Stimulated activated CD4-positive, alpha-beta T cell treated with anti-CD3 and anti-CD28 coated beads, Interleukin-2, amount 100 ng/mL, for 48 hours (primary cell): ENCODE measurements around the gene RGS17.
"Not testable (repeated sequence)": the region's sequence is repeated elsewhere in the genome, so short reads cannot be mapped to it uniquely, and the experiment has no call there.

Source experiments
- DNase-seq, 2 donors: peaks; one replicate each; pipeline ENCODE4 v3.0.0-alpha.2; 2020

The RGS17 gene

DNA sequence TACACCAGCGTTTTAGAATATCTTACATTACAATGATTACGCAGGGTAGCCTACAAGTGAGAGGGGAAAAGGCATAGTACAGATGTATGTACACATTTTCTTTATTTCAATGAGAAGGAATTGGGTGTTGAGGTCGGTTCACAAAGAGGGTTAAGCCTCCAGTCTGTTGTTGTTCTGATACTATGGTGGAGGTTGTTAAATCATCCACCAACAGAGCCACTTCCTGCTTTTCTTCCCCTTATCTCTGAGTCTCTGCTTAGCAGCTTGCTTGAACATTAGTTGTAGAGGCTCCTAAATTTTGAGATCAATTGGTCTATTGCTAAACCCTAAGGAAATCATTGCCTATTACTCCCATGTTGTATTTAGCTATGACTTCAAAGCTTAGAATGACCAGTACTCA is 7.3 kb downstream of the RGS17 start:
- no peak for DNase-seq

DNA sequence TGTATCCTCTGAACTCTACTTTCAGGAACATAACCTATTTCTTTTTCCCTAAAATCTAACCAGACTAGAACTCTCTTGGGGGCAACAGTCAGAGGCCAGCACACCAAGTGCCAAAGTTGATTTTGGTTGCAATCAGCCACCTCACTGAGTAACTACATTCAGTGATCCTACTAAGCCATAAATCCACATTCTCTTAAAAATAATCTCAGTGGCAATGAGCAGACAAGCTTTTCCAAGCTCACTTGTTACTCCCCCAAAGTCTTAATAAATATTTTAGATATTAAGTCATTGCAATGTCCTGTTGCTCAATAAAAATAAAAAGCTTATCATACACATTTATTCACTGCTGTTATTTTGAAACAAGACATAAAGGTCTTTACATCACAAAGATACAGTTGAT is 9.8 kb downstream of the RGS17 start:
- DNase-seq: no peak

DNA sequence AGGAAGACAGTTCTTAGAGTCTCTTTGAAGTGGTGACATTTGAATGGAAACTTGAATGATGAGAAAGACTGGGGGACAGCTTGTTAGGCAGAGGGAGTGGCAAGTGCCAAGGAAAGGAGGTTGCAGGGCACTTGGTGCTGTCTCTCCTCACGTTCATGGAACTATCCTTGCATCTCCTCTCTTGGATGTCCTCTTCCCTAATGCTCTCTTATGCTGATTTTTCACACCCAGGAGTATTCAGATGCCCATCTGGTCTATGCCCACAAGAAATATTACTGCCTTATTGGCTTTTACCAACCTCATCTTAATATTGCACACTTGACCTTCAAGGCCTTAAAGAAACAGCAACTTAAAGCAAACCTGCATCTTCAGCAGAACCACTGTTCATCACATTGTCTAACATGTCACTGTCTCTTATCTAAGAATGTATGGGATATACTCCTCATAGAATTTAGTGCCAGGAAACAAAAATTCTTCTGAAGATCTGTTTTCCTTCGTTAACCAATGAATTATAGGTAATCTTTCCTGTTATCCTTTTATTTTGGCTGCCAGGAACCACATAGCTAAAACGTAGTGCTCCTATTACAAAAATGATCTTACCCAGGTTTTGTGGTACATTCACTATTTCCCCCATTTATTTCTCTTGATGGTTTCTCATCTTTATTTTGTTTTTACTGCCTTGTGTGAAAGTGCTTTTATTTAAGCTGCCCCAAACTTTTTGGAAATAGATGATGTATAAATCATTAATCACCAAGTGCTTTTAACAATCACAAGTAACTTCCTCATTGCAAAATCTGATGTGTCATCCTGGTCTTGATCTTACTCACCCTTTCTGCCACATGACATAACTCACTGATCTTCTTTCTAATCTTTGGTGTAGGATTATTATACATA is 12.8 kb downstream of the RGS17 start:
- no peak for DNase-seq

DNA sequence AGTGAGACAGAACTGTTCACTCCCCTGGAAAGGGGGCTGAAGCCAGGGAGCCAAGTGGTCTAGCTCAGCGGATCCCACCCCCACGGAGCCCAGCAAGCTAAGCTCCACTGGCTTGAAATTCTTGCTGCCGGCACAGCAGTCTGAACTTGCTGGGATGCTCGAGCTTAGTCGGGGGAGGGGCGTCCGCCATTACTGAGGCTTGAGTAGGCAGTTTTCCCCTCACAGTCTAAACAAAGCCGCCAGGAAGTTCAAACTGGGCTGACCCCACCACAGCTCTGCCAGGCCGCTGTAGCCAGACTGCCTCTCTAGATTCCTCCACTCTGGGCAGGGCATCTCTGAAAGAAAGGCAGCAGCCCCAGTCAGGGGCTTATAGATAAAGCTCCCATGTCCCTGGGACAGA is 20.0 kb downstream of the RGS17 start:
- not testable (repeated sequence) for DNase-seq

DNA sequence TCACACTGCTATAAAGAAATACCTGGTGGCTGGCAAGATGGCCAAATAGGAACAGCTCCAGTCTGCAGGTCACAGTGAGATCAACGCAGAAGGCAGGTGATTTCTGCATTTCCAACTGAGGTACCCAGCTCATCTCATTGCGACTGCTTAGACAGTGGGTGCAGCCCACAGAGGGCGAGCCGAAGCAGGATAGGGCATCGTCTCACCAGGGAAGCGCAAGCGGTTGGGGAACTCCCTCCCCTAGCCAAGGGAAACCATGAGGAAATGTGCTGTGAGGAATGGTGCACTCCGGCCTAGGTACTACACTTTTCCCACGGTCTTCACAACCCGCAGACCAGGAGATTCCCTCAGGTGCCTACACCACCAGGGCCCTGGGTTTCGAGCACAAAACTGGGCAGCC is 20.5 kb downstream of the RGS17 start:
- not testable (repeated sequence) for DNase-seq

DNA sequence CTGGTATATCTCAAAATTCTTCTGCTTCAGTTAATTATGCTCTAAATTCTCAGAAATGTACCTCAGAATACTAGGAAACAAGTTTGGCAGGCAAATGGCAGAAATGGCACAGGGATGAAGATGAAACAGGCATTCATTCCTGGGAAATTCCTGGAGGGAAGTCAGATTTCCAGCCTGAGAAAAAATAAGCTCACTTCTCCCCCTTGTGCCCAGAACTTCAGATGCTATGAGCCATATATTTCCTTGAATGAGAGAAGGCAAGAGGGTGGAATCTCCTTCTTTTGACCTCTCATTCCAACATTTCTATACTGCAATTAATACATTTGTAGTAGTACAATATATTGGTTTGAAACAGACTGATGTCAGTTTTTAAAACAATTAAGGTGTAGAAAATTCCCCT is 22.8 kb downstream of the RGS17 start:
- no peak for DNase-seq

DNA sequence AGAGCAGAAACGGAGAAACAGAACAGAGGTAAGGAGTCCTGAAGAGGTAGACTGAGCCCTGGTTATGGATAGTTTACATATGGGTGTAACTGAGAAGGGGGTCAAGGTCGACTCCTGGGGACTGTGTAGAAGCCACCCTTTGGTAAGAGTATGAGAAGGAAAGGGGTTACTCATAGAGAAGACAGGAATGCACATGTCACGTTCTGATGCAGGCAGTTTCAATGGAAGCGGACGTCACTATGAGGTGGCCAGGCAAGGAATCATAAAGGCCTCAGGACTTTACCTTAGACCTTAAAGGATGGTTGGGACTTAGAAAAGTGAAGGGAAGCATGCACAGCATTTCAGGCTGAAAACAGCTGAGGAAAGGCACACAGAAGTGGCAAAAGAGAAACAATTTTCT is 25.1 kb downstream of the RGS17 start:
- DNase-seq: no peak

DNA sequence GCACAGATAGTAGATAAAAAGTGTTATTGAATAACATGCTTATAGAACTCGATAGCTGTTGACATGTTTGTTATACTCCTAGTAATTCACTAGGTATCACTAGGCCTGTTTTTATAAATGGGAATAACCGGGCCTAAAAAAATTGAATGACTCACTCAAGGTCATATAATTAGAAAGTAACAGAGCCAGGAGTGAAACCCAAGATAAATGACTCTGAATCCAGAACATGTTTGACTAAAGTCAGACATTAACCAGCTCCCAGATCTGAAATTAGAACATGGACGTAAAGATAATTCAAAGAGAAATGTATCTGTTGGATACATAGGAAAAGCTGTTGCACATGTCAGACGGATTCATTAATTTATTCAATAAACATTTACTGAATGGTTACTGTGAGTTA is 26.9 kb downstream of the RGS17 start:
- no peak for DNase-seq

DNA sequence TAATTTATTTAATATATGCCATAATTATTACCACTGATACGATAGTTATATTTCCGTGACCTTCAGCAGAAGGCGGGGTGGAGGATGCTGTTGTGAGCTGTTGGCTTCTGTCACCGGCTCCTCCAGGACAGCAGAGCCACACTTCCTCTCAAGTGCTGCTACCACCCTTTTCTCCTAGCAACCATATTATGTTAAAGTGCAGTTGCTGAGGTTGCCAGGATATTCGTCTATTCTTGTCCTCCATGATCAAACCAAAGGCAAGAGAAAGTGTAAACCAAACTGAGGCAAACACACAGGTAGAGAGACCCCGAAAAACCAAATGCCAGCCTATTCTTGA is 27.8 kb downstream of the RGS17 start:
- DNase-seq: no peak

DNA sequence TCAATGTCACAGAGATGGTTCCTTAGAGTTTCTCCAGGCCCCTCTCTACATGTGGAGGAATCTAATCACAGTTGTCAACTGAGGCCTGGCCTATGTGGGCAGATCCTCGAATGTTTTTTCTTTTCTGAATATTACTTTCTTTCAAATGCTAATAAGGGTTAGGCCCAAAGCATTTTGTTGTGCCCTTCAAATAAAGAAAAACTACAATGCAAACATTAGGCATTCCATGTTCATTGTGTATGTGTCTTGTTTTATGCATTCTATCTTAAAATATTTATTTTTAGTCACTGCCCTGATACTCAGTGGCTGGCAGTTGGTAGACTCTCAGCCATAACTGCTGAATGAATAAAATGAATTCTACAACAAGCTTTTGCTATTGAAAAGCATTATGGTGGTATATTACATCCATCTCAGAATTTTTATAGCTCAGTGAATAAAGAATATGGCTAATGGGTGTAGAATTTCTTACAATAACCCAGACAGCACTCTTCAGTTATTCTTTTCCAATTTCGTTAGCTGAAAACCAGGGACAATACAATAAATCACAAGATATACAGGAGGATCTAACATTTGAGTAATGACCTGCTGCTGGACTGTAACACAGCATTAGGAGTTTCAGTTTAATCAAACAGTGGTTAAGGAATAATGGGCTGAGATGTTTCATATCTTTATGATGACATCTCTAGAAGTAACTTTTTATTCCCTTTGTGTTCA is 28.3 kb downstream of the RGS17 start:
- DNase-seq: no peak

DNA sequence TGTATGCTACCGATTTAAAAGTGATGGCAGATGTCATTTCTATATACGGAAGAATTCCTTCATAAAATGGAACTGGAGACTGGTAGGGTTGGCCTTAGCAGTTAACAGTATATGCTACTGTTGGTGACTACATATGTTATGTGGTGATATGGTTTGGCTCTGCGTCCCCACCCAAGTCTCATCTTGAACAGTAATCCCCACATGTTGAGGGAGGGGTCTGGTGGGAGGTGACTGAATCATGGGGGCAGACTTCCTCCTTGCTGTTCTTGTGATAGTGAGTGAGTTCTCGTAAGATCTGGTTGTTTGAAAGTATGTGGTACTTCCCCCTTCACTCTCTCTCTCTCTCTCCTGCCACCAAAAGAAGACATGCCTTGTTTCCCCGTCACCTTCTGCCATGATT is 29.6 kb downstream of the RGS17 start:
- no peak for DNase-seq

DNA sequence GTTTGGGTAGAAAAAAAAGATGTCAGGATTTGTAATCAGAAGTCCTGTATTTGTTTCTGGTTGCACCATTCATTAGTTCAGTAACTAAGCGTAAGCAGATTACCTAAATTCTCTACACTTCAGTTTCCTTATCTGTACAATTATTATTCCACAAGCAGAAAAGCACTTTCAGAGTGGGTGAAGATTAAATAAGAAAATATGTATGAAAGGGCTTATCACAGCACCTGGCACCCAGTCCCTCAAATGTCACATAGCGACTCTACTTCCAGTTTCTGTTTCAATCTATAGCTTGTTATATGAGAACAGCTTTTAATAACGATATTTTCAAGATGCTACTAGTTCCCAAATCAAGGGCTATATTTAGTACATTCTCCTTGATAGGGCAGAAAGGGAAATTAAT is 31.4 kb downstream of the RGS17 start:
- no peak for DNase-seq

DNA sequence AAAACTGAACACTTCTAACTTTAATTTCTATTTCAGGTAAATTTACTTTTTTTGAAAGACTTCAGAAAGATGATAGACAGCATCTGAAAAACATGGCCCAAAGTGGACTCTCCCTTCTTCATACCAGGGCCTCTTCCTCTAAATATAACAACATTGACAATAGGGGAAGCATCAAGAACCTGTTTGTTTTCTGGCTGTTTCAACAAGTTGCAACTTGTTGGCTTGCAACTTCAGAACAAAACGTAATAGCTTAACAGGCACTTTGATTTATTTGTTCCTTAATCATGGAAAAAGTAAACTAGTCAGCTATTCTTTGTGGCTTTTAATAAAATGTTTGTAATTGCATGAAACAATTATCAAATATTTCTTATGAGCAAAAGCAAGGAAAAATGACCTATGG is 34.3 kb downstream of the RGS17 start:
- DNase-seq: no peak

DNA sequence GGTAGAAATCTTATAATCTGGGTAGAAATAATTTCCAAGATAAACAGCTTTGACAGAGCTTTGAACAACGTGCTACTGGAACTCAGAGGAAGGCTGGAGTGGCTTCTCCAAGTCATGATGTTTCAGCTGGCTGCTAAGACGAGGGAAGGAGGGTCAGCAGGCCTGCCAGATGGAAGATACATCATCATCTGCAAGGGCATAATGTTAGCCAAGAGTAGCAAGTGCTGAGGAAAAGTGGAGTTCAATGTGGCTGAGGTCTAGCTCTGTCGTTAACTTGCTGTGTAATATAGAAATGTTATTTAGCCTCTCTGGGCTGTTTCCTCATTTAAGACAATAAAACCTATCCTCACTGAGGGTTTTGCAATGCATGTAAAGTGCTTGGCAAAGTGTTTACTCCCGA is 35.1 kb downstream of the RGS17 start:
- no peak for DNase-seq

DNA sequence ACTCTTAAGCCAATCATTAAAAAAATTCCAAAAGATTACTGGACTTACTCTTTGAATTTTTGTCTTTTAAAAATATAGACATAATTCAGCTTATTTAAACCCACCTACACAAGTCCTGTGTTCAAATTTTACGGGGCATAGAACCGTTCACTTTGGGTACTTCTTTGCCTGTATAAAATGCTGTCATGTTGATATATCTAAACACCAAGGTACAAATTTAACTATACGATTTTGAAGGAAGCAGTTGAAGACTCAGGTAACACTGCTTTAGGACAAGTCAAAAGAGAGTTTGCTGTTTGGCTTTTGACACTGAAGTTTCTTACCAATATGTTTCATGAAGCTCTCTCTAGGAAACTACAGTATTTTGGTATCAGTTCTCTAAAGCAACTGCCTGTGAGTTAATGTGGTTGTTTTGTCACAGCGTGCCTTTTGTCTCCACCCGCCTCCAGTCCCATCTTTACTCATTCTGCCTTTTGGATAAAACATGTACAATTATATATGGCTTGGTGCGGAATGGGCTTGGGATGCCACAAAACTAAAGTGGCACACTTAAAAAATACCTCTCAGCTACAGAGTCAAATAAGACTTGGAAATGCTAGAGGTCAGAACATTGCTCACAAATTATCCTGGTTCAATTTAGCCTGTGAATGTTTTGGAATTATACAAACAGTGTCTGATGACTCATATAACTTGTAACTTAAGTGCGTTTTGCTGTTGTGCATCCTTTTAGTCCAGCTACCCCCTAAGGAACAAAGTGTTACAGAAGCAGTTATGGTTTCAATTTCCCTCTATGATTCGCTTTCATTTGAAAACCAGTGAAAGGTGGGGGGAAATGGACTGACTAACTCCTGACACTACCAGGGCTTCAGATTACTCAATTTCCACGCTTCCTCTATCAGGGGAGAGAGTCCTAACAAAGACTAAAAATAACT is 38.7 kb downstream of the RGS17 start:
- DNase-seq: no peak

DNA sequence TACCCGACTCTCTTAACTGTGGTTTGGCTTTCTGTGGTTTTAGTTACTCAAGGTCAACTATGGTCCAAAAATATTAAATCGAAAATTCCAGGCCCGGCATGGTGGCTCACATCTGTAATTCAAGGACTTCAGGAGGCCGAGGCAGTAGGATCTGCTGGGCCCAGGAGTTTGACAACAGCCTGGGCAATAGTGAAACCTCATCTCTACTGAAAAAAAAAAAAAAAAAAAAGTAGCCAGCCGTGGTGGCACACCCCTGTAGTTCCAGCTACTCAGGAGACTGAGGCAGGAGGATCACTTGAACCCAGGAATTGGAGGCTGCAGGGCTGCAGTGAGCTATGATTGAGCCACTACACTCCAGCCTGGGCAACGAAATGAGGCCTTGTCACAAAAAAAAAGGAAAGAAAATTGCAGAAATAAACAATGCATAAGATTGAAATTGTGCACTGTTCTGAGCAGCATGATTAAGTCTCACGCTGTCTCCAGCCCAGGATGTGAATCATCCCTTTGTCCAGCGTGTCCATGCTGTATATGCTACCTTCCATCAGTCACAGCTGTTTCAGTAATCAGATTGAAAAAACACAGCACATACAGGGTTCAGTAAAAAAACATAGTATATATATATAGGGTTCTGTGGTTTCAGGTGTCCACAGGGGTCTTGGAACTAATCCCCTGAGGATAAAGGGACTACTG is 40.7 kb downstream of the RGS17 start:
- DNase-seq: no peak

DNA sequence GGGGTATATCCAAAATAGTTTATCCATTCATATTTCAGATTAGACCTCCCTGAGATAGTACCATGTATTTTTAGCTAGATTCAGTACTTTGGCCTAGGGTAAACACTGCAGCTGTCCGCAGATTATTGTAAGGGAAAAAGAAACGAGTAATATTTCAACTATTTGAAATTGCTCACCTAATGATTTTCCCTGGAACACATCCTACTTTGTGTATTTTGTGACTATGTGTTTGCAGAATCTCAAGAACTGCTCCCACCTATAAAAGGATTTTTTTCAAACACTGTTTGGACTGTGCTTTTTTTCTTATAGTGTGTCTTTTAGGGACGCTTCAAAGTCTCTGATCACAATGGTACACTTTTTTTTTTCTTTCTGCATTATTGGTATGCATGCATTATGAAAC is 42.3 kb downstream of the RGS17 start:
- DNase-seq: no peak

DNA sequence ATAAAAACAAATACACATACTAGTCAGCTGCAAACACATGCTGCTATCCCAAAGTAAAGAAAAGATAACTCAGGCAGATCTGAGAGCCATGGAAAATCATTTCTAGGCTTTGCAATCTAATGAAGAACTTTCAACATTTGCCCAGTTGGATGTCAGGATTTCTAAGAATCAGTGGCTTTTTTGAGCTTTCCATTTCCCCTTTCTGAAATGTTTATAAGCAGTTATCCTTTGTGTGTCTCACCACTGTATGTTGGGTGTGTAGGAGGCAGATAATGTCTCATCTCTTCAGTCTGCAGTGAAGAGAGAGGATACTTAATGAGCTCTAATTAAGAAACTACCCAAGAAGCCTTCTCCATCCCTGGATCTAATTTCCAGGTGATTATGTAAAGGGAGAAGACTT is 43.6 kb downstream of the RGS17 start:
- DNase-seq: no peak

DNA sequence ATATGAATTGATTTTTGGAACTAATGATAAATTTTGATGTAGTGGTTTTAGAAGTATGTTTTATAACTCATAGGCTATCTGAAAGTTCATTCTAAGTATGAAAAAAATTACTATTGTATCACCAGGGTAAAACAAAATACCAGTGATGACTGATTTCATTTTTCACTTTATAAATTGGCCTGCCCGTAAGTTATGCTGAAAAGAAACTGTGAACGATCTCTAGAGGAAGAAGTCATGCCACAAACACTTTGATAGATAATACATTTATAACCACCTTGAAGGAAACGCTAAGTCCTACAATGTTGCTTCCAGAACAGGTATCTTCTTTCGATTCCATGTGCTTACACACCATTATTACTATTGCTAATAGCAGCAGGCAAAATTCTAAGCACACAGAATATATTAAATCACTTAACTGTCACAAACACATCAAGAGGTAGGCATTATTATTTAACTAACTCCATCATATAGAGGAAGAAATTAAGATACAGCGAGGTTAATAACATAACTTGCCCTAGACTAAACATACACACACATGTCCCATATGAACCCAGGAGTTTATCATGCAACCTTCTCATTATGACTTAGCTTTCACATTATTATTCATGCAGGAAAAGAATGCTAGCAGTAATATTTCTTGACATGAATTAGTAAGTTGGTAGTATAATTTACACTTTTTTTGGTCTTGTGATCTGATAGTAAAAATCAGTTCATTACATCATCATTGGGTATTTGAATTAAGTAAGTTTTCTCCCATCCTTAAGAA is 44.7 kb downstream of the RGS17 start:
- no peak for DNase-seq

DNA sequence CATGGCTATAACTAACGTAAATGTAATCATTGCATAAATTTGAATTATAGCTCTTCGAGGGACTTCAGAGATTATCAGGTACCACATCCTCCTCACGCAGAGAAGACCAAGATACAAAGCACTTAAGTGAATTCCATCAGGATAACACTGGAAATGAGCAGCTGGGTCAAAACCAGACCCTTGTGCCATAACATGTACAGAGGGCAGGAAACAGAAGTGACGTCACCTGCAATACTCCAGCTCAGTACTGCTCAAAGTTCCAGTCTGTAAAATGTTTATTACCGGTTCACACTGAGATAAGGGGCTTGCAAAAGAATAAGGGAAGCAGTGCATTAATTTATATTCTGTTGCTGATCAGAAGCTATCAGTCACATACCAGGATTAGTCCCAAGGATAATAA is 45.8 kb downstream of the RGS17 start:
- DNase-seq: no peak

DNA sequence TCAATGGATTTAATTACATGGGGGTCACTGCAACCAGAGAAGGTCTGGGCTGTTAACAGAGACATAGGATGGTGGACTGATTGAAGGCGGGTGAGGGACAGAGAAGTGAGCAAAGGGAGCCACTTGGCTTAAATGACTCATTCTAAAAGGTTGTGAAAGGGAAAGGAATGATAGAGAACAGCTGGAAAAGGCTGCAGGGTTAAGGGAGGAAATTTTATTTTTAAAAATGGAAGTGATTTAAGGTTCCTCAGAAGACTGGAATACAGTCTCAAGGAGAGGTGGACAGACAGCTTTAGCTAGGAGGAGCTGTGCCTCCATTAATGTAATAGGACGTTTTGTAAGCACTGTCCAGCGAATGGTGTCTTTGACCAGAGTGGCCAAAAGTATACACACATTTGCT is 46.7 kb downstream of the RGS17 start:
- DNase-seq: no peak

DNA sequence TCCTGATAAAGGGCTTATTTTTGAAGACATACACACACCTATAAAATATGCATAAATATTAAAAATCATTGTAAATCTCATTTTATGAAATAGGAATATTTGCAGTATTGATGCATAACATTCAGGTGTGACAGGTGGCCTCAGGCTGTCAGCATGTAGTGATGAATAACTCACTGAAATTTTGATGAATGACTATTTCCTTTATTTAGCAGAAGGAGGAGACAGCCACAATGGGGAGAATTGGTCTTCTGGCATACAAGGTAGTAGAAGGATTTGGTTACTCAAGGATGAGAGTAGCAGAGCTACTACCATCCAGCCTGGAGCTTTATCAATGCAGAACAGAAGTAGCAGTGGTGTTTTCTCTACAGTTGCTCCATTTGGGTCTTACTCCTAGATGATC is 47.2 kb downstream of the RGS17 start:
- no peak for DNase-seq
